Activated CD4-positive, alpha-beta T cell treated with anti-CD3 and anti-CD28 coated beads, Interleukin-2, amount 50 U/mL, for 48 hours (primary cell): ENCODE results near the gene STK26.
A peak's percentile ranks its signal among the peaks of the same experiment; 100 is the strongest.
"Not testable (repeated sequence)": the region's sequence is repeated elsewhere in the genome, so short reads cannot be mapped to it uniquely, and the experiment has no call there.

Experiments
- DNase-seq, 2 experiments: peaks; one replicate each; pipeline ENCODE4 v3.0.0-alpha.2; 2020

STK26 gene

GRCh38 chrX:132040066-132040465 is 17.0 kb downstream of the STK26 start:
- no peak for DNase-seq

GRCh38 chrX:132041015-132041414 is 17.9 kb downstream of the STK26 start:
- no peak for DNase-seq

GRCh38 chrX:132043977-132044376 is 20.9 kb downstream of the STK26 start:
- DNase-seq = no peak

- no peak for DNase-seq
Measured at GRCh38 chrX:132044953-132045352, 21.9 kb downstream of the STK26 start.

- no peak for DNase-seq
Measured at GRCh38 chrX:132045456-132045855, 22.4 kb downstream of the STK26 start.

GRCh38 chrX:132046533-132046932 is 23.4 kb downstream of the STK26 start:
- no peak for DNase-seq

- DNase-seq = not testable (repeated sequence)
Measured at GRCh38 chrX:132051778-132052177, 28.7 kb downstream of the STK26 start.

- no peak for DNase-seq
Measured at GRCh38 chrX:132058050-132058449, 34.9 kb downstream of the STK26 start.

GRCh38 chrX:132058975-132059374 is 35.9 kb downstream of the STK26 start:
- DNase-seq = no peak

- no peak for DNase-seq
Measured at GRCh38 chrX:132059973-132060540, 37.0 kb downstream of the STK26 start.

- DNase-seq = no peak
Measured at GRCh38 chrX:132063334-132063733, 40.2 kb downstream of the STK26 start.

GRCh38 chrX:132063862-132064261 is 40.8 kb downstream of the STK26 start:
- DNase-seq = no peak

- no peak for DNase-seq
Measured at GRCh38 chrX:132068405-132068804, 45.3 kb downstream of the STK26 start.

GRCh38 chrX:132071254-132071653 is 48.2 kb downstream of the STK26 start:
- DNase-seq = no peak

- no peak for DNase-seq
Measured at GRCh38 chrX:132077414-132077813, 54.3 kb downstream of the STK26 start.

- no peak for DNase-seq
Measured at GRCh38 chrX:132077912-132078311, 54.8 kb downstream of the STK26 start.

GRCh38 chrX:132085786-132086185 is 62.7 kb downstream of the STK26 start:
- DNase-seq = no peak

GRCh38 chrX:132086672-132087071 is 63.6 kb downstream of the STK26 start:
- no peak for DNase-seq

GRCh38 chrX:132088864-132089263 is 65.8 kb downstream of the STK26 start:
- DNase-seq = no peak

GRCh38 chrX:132090403-132091159 is 67.5 kb downstream of the STK26 start:
- DNase-seq = no peak

GRCh38 chrX:132092439-132093065 is 69.5 kb downstream of the STK26 start:
- DNase-seq = peak; percentile 42 to 59

GRCh38 chrX:132093239-132093860 is 70.2 kb downstream of the STK26 start:
- DNase-seq = no peak

- no peak for DNase-seq
Measured at GRCh38 chrX:132094164-132094563, 71.1 kb downstream of the STK26 start.

- DNase-seq = not testable (repeated sequence)
Measured at GRCh38 chrX:132098704-132099103, 75.6 kb downstream of the STK26 start.
